C4-2B (cell line): Measurements from ENCODE around the gene MEGF11.

ENCODE experiments used
- ZFX ChIP-seq: fragments of 450-650 bp; IDR thresholded peaks from 2 replicates; pipeline ENCODE4 v1.6.1; 2017
- TF ChIP-seq, protein P1 (sequence below): fragments of 450-650 bp; conservative IDR thresholded peaks from 2 replicates; pipeline ENCODE4 v1.5.1; 2017; ENCODE audit warnings: mild to moderate bottlenecking

DNA sequence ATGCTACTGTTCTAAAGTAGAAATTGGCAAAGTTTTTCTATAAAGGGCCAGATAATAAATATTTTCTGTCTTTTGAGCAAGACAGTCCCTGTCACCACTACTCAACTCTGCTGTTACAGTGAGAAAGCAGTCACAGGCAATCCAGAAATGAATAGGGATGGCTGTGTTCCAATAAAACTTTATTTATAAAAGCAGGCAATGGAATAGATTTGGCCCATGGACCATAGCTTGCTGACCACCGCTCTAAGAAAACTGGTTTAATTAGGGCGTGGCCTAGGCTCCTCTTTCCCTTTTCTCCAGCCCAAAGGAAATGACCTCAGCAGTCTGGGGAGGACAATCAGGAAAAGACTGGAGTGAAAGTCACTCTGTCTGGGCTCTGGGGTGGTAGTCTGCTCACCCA is 183.8 kb downstream of the MEGF11 start:
- TF ChIP-seq, protein P1, sequence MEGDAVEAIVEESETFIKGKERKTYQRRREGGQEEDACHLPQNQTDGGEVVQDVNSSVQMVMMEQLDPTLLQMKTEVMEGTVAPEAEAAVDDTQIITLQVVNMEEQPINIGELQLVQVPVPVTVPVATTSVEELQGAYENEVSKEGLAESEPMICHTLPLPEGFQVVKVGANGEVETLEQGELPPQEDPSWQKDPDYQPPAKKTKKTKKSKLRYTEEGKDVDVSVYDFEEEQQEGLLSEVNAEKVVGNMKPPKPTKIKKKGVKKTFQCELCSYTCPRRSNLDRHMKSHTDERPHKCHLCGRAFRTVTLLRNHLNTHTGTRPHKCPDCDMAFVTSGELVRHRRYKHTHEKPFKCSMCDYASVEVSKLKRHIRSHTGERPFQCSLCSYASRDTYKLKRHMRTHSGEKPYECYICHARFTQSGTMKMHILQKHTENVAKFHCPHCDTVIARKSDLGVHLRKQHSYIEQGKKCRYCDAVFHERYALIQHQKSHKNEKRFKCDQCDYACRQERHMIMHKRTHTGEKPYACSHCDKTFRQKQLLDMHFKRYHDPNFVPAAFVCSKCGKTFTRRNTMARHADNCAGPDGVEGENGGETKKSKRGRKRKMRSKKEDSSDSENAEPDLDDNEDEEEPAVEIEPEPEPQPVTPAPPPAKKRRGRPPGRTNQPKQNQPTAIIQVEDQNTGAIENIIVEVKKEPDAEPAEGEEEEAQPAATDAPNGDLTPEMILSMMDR: no peak
- no peak for TF ChIP-seq ZFX
